ENCODE measurements around the gene MEA1. TPM values are rescaled to one million over a fixed set of nuclear protein-coding genes. Genes with fewer than 3 reads are reported as not detected.

The MEA1 gene
- total RNA-seq, 1 experiment from 2014 or later, result 64.8 TPM

- Histone ChIP-seq H3K4me1 (ENCODE audit: control insufficient read depth in 1 of 2, insufficient read depth in 2 of 2, low read length in 2 of 2) (peaks cover 6 to 18% of the 10 kb centered on the region in 2 experiments; a peak in 3 of 4 replicates), H4K20me1 (ENCODE audit: insufficient read depth) (no peaks in the 10 kb centered on the region), H3K36me3 (ENCODE audit: control insufficient read depth in 1 of 2, insufficient read depth in 2 of 2, low read length in 2 of 2) (peaks cover 5 to 13% of the 10 kb centered on the region in 2 experiments; a peak in 3 of 4 replicates), H3K9me3 (ENCODE audit: control insufficient read depth in 1 of 2, insufficient read depth in 1 of 2, low read depth in 1 of 2, low read length in 2 of 2) (no peaks in the 10 kb centered on the region), H3K27me3 (ENCODE audit: insufficient read depth, low read length) (no peaks in the 10 kb centered on the region), H3K27ac (ENCODE audit: low read depth, low read length) (no peak overlapping the region), H2AFZ (ENCODE audit: low read depth, low read length, poor library complexity, severe bottlenecking) (no peak overlapping the region), H3K79me2 (ENCODE audit: insufficient read depth, low read length) (peaks cover 34% of the 10 kb centered on the region), H3K4me3 (replicated peaks in 1 of 2; ENCODE audit: low read depth in 1 of 2, low read length in 2 of 2) (no peak overlapping the region), H3K9ac (ENCODE audit: low read length) (no peak overlapping the region), H3K4me2 (ENCODE audit: low read length) (no peak overlapping the region), H3K9me2 (ENCODE audit: insufficient read depth) (no peaks in the 10 kb centered on the region)
- BruUV-seq (replicated peaks), result no TSS peak
- no peak for TF ChIP-seq ZFX (IDR thresholded peaks at IDR 0.05)
- TF ChIP-seq SP1 (IDR thresholded peaks at IDR 0.05; ENCODE audit: low read depth), result no peak
- TF ChIP-seq RAD21 (IDR thresholded peaks at IDR 0.05; ENCODE audit: low read depth), result no peak
- TF ChIP-seq, protein P1, sequence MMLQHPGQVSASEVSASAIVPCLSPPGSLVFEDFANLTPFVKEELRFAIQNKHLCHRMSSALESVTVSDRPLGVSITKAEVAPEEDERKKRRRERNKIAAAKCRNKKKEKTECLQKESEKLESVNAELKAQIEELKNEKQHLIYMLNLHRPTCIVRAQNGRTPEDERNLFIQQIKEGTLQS (IDR thresholded peaks at IDR 0.05), result no peak
- no peak for TF ChIP-seq SIN3A (IDR thresholded peaks at IDR 0.05; ENCODE audit: low read depth)
- no peak for TF ChIP-seq ZNF274 (IDR thresholded peaks at IDR 0.05; ENCODE audit: low read depth, low read length)
- TF ChIP-seq REST (IDR thresholded peaks at IDR 0.05; ENCODE audit: low read depth), result no peak
- intact Hi-C loops (cut with micrococcal nuclease), result no loop called here
- ATAC-seq (no peak), DNase-seq (ENCODE audit: low read depth, low spot score) (no peak)
- POLR2A ChIA-PET, result interaction anchor here (1.1 kb wide), 1 partner anchor 10 kb away, joined by 6 read pairs; the partner anchor contains the start of gene PEX6
- CTCF ChIA-PET, result no interaction called here
- RAD21 ChIA-PET (ENCODE audit: low non-redundant PET in 1 of 2, low total read pairs in 2 of 2, uncharacterized antibody in 2 of 2, unreplicated experiment in 2 of 2), result no interaction called here
Observed at GRCh38 chr6:42988486-42989020, 25.2 kb downstream of the MEA1 start.
